CD4-positive, alpha-beta T cell (primary cell): ENCODE measurements around the gene MYH14. TPM values are rescaled to one million over a fixed set of nuclear protein-coding genes. Genes with fewer than 3 reads are reported as not detected.

Experiments
- ATAC-seq: fragments of 200-7000 bp; cut with Tn5 transposase; one replicate; pipeline ENCODE4 v1.10.0; 2022; ENCODE audit warnings: mild to moderate bottlenecking; ENCODE audit not compliant: poor library complexity
- CTCF ChIA-PET: fragments of 350-600 bp; sonication (Branson Sonifier 250); formaldehyde crosslinking; loops from one replicate; lab custom pipeline; 2021; ENCODE audit warnings: antibody characterized with exemption, inconsistent platforms; lab: Charles Lee
- POLR2A ChIA-PET: fragments of 350-600 bp; sonication (Branson Sonifier 250); formaldehyde crosslinking; loops from one replicate; lab custom pipeline; 2021; ENCODE audit warnings: antibody characterized with exemption, inconsistent platforms; lab: Charles Lee
- DNase-seq, 14 experiments: peaks; one replicate each; pipeline ENCODE4 v3.0.0-alpha.2; 2013 to 2020; ENCODE audit warnings: mixed read lengths in 2 of 14
- H3K27ac ChIP-seq, 2 donors: one replicate each; pipeline versions ENCODE4 v1.5.1 to v1.7.0; 2013; ENCODE audit warnings: low read length in 2 of 2, low read depth in 1 of 2, mild to moderate bottlenecking in 1 of 2
- H3K27me3 ChIP-seq, 2 experiments: 1 replicate in 1 of 2; 2 replicates in 1 of 2; pipeline versions ENCODE4 v1.6.1 to v1.7.0; 2013; ENCODE audit warnings: low read length in 2 of 2, control low read depth in 1 of 2, mild to moderate bottlenecking in 1 of 2, moderate library complexity in 1 of 2; ENCODE audit not compliant: insufficient read depth in 2 of 2, control insufficient read depth in 1 of 2
- H3K36me3 ChIP-seq: one replicate; pipeline ENCODE4 v1.6.1; 2013; ENCODE audit warnings: low read length, control low read depth; ENCODE audit not compliant: insufficient read depth
- H3K4me1 ChIP-seq: one replicate; pipeline ENCODE4 v1.6.1; 2013; ENCODE audit warnings: low read length, control low read depth; ENCODE audit not compliant: insufficient read depth
- H3K4me3 ChIP-seq: one replicate; pipeline ENCODE4 v1.5.1; 2013; ENCODE audit warnings: mild to moderate bottlenecking, low read length, moderate library complexity
- H3K9me3 ChIP-seq, 2 experiments: 1 replicate in 1 of 2; 2 replicates in 1 of 2; pipeline versions ENCODE4 v1.6.1 to v1.7.0; 2013; ENCODE audit warnings: low read length in 2 of 2, mild to moderate bottlenecking in 2 of 2, control low read depth in 1 of 2, moderate library complexity in 1 of 2; ENCODE audit not compliant: control insufficient read depth in 1 of 2, insufficient read depth in 1 of 2
- H3K27ac Mint-ChIP-seq: one replicate; pipeline ENCODE4 v1.8.0; 2020; ENCODE audit warnings: mixed read lengths
- H3K27me3 Mint-ChIP-seq: one replicate; pipeline ENCODE4 v1.8.0; 2021; ENCODE audit warnings: mixed read lengths
- H3K36me3 Mint-ChIP-seq: one replicate; pipeline ENCODE4 v1.8.0; 2021; ENCODE audit warnings: low read depth, mixed read lengths
- H3K4me1 Mint-ChIP-seq: one replicate; pipeline ENCODE4 v1.8.0; 2021; ENCODE audit warnings: low read depth, mixed read lengths
- H3K4me3 Mint-ChIP-seq: one replicate; pipeline ENCODE4 v1.8.0; 2020; ENCODE audit warnings: mild to moderate bottlenecking, mixed read lengths
- H3K9me3 Mint-ChIP-seq: one replicate; pipeline ENCODE4 v1.8.0; 2020; ENCODE audit warnings: mixed read lengths
- CTCF ChIP-seq: fragments of 200-600 bp; IDR thresholded peaks from one replicate; pipeline ENCODE4 v1.8.0; 2022; ENCODE audit warnings: antibody characterized with exemption, mild to moderate bottlenecking
- intact Hi-C, 2 experiments: fragments of 100-400 bp; cut with DNase I in 1 of 2; cut with micrococcal nuclease in 1 of 2; formaldehyde crosslinking; loops; one replicate each; pipeline versions ENCODE4 v1.15.1 to v1.9.0; 2023 to 2025; cut with DNase I, micrococcal nuclease
- total RNA-seq, 174 experiments: library from RNA in 2 of 174; stranded (reverse) in 2 of 174; gene quantifications; one replicate each; pipeline ENCODE4 v1.2.3 and lab custom pipeline; 2021 to 2026

Gene MYH14
- total RNA-seq, 2 experiments from 2014 or later = not detected

GRCh38 chr19:50322234-50322633 is 118.8 kb downstream of the MYH14 start:
- Mint-ChIP-seq H3K4me3 (no peak overlapping the region), H3K36me3 (no peaks in the 10 kb centered on the region), H3K27ac (no peak overlapping the region), H3K9me3 (no peaks in the 10 kb centered on the region), H3K4me1 (peaks cover 21% of the 10 kb centered on the region), H3K27me3 (peaks cover 57% of the 10 kb centered on the region)
- no peak for DNase-seq
- no peak for TF ChIP-seq CTCF
- H3K4me1 ChIP-seq = peaks cover 21% of the 10 kb centered on the region
- no peak for ATAC-seq
- no peak overlapping the region for H3K27ac ChIP-seq
- H3K9me3 ChIP-seq = peaks cover 0 to 27% of the 10 kb centered on the region in 2 experiments
- no peak overlapping the region for H3K4me3 ChIP-seq
- ChIA-PET POLR2A (no interaction called here), CTCF (no interaction called here)
- peaks cover 18 to 26% of the 10 kb centered on the region in 2 experiments for H3K27me3 ChIP-seq
- H3K36me3 ChIP-seq = no peaks in the 10 kb centered on the region
- intact Hi-C loops = no loop called here

- Mint-ChIP-seq H3K36me3 (no peaks in the 10 kb centered on the region), H3K4me1 (peaks cover 28% of the 10 kb centered on the region), H3K27me3 (peaks cover 55% of the 10 kb centered on the region), H3K9me3 (no peaks in the 10 kb centered on the region), H3K4me3 (no peak overlapping the region), H3K27ac (no peak overlapping the region)
- Histone ChIP-seq H3K27me3 (peaks cover 23 to 28% of the 10 kb centered on the region in 2 experiments), H3K4me3 (no peak overlapping the region), H3K4me1 (peaks cover 28% of the 10 kb centered on the region), H3K36me3 (no peaks in the 10 kb centered on the region), H3K27ac (no peak overlapping the region), H3K9me3 (peaks cover 0 to 21% of the 10 kb centered on the region in 2 experiments)
- TF ChIP-seq CTCF = no peak
- CTCF ChIA-PET = no interaction called here
- intact Hi-C loops = no loop called here
- DNase-seq = no peak
- ATAC-seq = no peak
- POLR2A ChIA-PET = no interaction called here
Observed at GRCh38 chr19:50322931-50323781, 119.7 kb downstream of the MYH14 start.

- Histone ChIP-seq H3K4me1 (peaks cover 31% of the 10 kb centered on the region), H3K4me3 (no peak overlapping the region), H3K27me3 (peaks cover 26 to 28% of the 10 kb centered on the region in 2 experiments), H3K36me3 (no peaks in the 10 kb centered on the region), H3K27ac (no peak overlapping the region), H3K9me3 (peaks cover 0 to 21% of the 10 kb centered on the region in 2 experiments)
- Mint-ChIP-seq H3K36me3 (no peaks in the 10 kb centered on the region), H3K4me3 (no peak overlapping the region), H3K27me3 (peaks cover 50% of the 10 kb centered on the region), H3K27ac (no peak overlapping the region), H3K9me3 (no peaks in the 10 kb centered on the region), H3K4me1 (peaks cover 28% of the 10 kb centered on the region)
- intact Hi-C loops = no loop called here
- no peak for TF ChIP-seq CTCF
- ChIA-PET POLR2A (no interaction called here), CTCF (no interaction called here)
- DNase-seq (no peak), ATAC-seq (no peak)
Observed at GRCh38 chr19:50323782-50324133, 120.3 kb downstream of the MYH14 start.
